Measurements from ENCODE around the gene KRT79. TPM values are rescaled to one million over a fixed set of nuclear protein-coding genes. Genes with fewer than 3 reads are reported as not detected.

KRT79 gene
- total and polyA plus RNA-seq, 2 of the 8 experiments (the other 6 are each of a cell fraction or from before 2014, with no cell fraction given): not detected

- no peak for TF ChIP-seq SAP30 (IDR thresholded peaks at IDR 0.05; ENCODE audit: insufficient read depth, insufficient replicate concordance, low read length)
Measured at GRCh38 chr12:52787324-52788191, 46.6 kb downstream of the KRT79 start (continued).

All from H1 (cell line).